Renal cortex interstitium (tissue), 11 donors: Measurements from ENCODE around the gene MAD1L1. TPM values are rescaled to one million over a fixed set of nuclear protein-coding genes. Genes with fewer than 3 reads are reported as not detected.
"Not testable (repeated sequence)": the region's sequence is repeated elsewhere in the genome, so short reads cannot be mapped to it uniquely, and the experiment has no call there.

ENCODE experiments used
- DNase-seq, 11 donors: peaks; one replicate each; pipeline ENCODE4 v3.0.0-alpha.2; 2013; ENCODE audit warnings: low read depth in 9 of 11, low spot score in 4 of 11; ENCODE audit errors: extremely low read depth in 1 of 11
- polyA plus RNA-seq, 3 donors: library from polyadenylated mRNA; unstranded; fragments of 120-200 nt; gene quantifications; one replicate each; pipeline ENCODE4 v1.2.1, GENCODE V29; 2013; ENCODE audit not compliant: insufficient read length in 3 of 3

MAD1L1 gene
- polyA plus RNA-seq, 3 donors, result 22.6 to 28.2 (median 26.3) TPM

DNA sequence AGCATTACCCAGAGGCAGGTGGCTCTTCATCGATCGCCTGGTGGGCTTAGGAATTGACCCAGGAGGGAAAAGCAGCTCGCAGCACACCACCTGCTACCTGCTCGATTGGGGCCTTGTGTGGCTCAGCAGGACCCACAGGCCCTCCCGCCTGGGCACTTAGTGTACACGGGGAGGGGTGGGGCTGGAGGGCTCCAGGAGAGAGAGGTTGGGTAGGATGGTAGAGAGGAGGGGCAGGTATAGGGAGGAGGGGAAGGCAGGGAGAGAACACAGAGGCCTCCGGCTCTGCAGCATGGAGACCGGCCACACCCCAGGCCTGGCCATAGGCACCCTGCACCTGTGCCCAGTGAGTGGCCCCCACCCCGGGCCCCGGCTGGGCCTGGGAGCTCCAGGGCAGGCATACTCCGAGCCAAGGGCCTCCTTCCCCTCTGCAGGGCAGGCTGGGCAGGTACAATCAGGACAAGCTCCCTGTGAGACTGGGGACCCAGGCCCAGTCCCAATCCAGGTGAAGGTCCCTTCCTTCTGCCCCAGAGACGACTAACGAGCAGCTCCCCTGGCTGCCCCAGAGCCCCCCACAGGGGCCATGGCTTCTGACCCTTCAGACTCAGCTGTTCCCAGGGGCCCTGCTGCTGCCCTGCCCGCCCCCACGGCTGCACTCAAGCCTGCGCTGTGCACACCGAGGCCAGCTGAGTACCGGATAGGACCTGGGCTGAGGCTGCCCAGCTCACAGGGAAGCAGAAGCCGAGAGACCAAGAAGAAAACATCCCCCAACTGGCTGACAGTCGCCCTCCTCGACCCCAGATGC, 358.0 kb downstream of the MAD1L1 start:
- DNase-seq, result not testable (repeated sequence)

DNA sequence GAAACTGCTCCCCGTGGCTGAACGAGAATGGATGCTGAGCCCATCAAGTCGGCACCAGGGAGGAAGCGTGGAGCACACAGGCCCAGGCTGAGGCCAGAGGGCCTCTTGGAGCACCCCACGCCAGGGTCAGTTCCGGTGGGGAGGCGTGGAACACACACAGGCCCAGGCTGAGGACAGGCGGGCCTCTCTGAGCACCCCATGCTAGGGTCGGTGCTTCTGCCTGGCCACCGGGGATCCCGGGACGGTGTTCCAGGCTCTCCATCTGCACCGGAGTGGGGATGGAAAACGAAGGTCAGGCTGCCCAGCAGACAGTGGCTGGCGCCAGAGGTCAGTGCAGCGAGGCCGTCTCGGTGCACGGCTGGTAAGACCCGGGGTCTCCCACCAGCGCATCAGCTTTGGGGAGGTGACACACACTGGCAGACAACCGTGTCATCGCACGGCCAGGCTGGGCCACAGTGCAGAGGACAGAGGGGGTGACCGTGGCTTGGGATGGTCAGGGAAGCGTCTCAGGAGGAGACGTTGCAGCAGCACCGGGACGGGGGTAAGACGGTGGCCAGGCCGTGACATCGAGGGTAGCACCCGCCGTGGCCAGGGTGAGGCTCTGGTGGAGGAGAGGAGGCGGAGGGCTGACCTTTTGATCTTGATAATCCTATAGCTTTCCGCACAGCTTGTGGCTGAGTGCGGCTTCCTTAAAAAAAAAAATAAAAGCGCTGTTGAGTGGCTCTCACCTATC, 358.7 kb downstream of the MAD1L1 start:
- no peak for DNase-seq

DNA sequence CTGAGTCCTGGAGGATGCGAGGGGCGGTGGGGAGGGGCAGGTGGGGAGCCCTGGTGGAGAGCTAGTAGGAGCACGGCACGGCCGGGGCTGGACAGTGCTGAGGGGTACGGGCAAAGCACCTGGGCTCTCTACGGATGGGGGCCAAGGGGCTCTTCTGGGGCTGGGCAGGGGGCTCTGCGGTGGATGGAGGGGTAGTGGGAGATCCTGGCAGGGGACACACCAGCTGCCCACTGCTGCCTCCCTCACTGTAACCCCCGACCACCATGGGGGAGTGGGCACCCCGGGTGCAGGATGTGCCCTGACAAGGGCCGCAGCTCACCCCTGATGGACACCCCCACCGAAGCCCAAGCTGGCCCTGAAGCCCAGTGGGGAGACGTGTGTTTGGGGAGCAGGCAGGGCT, 359.3 kb downstream of the MAD1L1 start:
- DNase-seq, result no peak

DNA sequence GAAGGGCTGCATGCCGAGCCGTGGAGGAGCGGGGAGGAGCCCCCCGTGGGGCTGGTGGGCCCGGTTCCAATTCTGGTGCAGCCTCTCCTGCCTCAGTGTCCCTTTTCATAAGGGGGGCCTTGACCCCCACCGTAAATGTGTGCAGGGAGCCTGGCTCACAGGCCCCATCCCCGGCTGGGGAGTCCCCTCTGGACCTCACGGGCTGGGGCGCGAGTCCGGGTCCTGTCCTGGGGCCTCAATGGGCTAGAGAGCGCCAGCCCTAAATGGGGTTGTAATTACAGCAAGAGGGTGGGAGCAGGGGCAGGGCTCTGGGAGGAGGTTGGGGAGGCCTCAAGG, 359.7 kb downstream of the MAD1L1 start:
- DNase-seq, result no peak

GRCh38 chr7:1872191-1873069, 360.3 kb downstream of the MAD1L1 start:
- DNase-seq, result no peak

- no peak for DNase-seq
These were observed 363.2 kb downstream of the MAD1L1 start for GRCh38 chr7:1869452-1870130.

GRCh38 chr7:1868516-1869165, 364.1 kb downstream of the MAD1L1 start:
- no peak for DNase-seq

GRCh38 chr7:1867370-1868260, 365.1 kb downstream of the MAD1L1 start:
- no peak for DNase-seq

DNA sequence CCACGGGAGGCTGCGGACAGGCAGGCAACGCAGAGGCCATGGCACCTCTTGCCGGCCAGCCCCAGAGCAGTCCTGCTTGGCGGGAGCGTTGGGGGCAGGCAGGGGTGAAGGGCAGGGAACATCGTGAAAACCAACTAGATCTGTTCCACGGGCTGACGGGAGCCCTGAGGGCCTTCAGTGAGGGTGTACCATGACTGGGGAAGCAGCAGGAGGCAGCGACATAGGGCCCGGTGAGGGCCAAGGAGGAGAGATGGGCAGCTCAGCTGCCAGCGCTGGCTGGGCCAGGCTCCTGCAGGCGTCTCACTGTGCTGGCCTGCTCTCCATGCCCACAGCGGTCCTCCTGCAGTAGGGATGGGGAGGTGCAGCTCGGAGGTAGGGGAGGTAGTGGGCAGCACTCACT, 366.1 kb downstream of the MAD1L1 start:
- no peak for DNase-seq

DNA sequence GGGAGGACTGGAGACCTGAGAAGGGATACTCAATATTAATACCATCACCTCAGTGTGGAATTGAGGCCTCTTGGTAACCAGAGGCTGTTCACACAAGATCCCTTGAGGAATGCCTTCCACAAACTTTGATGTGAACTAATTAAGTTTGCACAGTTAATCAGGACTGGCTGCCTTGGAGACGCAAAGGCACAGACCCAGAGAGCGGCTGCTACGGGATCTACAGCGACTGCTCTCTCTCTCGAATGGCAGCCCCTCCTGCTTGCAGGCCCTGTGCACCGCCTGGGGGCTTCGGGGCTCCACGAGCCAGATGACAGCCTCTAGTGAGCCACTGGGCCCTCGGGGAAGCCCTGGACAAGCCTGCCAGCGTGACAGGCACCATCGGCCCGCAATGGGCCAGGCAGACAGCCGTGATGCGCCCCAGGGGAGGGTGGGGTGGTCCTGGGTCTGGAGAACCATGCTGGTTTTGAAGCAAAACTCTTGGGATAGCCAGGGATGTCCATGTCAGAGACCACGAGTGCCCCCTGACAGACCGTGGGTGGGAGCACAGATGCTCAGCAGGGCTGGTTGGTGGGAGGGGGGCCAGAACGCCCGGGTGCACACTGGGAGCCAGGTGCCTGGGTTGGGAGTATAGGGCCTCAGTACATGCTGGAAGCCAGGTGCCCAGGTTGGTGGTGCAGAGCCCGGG, 367.0 kb downstream of the MAD1L1 start:
- DNase-seq, result no peak

GRCh38 chr7:1865000-1865555, 367.7 kb downstream of the MAD1L1 start:
- DNase-seq, result no peak

GRCh38 chr7:1864161-1864940, 368.4 kb downstream of the MAD1L1 start:
- DNase-seq, result no peak

GRCh38 chr7:1863091-1863900, 369.4 kb downstream of the MAD1L1 start:
- DNase-seq, result no peak

DNA sequence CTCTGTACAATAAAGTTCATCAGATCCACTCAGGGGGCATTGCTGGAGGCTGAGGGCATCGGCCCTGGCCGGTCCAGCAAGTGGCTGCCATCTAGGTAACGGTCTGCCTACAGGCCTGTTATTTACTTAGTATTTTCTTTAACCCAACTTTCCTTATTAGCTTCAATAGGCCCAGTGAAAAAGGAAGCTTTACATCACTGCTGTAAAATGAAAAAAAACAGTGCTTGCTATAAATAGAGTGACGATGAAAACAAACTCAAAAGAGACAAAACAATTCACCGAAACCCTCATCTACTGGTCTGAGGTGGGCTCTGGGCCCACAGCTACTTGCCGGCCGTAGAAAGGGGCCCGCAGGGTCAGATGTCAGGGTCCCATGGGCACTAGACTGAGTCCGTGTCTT, 370.2 kb downstream of the MAD1L1 start:
- no peak for DNase-seq

- DNase-seq, result no peak
These were observed 370.8 kb downstream of the MAD1L1 start for GRCh38 chr7:1861799-1862458.
